ENCODE results near the gene PSMD10. TPM values are rescaled to one million over a fixed set of nuclear protein-coding genes. Genes with fewer than 3 reads are reported as not detected.

Gene PSMD10
- total RNA-seq, 1 donor from 2014 or later, result 20.3 TPM

- no peak overlapping the region for H3K27ac ChIP-seq (replicated peaks)
- TF ChIP-seq, protein P1, sequence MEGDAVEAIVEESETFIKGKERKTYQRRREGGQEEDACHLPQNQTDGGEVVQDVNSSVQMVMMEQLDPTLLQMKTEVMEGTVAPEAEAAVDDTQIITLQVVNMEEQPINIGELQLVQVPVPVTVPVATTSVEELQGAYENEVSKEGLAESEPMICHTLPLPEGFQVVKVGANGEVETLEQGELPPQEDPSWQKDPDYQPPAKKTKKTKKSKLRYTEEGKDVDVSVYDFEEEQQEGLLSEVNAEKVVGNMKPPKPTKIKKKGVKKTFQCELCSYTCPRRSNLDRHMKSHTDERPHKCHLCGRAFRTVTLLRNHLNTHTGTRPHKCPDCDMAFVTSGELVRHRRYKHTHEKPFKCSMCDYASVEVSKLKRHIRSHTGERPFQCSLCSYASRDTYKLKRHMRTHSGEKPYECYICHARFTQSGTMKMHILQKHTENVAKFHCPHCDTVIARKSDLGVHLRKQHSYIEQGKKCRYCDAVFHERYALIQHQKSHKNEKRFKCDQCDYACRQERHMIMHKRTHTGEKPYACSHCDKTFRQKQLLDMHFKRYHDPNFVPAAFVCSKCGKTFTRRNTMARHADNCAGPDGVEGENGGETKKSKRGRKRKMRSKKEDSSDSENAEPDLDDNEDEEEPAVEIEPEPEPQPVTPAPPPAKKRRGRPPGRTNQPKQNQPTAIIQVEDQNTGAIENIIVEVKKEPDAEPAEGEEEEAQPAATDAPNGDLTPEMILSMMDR (IDR thresholded peaks at IDR 0.05; ENCODE audit: borderline replicate concordance), result no peak
- no peak overlapping the region for H3K4me3 ChIP-seq
- H3K27me3 ChIP-seq (ENCODE audit: low read depth), result no peaks in the 10 kb centered on the region
- H3K4me1 ChIP-seq, result no peaks in the 10 kb centered on the region
- no peaks in the 10 kb centered on the region for H3K9me3 ChIP-seq (replicated peaks)
- intact Hi-C loops (cut with micrococcal nuclease), result no loop called here
- DNase-seq, result no peak
- no peaks in the 10 kb centered on the region for H3K36me3 ChIP-seq
Observed at GRCh38 chrX:108059801-108060200, 31.5 kb downstream of the PSMD10 start.

DNA sequence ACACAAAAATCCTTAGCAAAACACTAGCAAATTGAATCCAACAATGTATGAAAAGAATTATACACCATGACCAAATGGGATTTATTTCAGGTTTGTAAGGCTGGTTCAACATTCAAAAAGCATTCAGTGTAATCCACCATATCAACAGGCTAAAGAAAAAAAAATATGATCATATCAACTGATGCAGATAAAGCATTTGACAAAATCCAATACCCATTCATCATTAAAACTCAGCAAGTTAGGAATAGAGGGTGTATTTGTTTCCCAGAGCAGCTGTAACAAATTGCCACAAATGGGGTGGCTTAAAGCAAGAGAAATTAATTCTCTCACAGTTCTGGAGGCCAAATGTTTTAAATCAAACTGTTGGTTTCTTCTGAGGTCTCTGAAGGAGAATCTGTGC is 35.8 kb downstream of the PSMD10 start:
- DNase-seq, result no peak
- no peaks in the 10 kb centered on the region for H3K27me3 ChIP-seq (ENCODE audit: low read depth)
- H3K4me1 ChIP-seq, result no peaks in the 10 kb centered on the region
- H3K27ac ChIP-seq (replicated peaks), result no peak overlapping the region
- no peaks in the 10 kb centered on the region for H3K36me3 ChIP-seq
- H3K4me3 ChIP-seq, result no peak overlapping the region
- intact Hi-C loops (cut with micrococcal nuclease), result no loop called here
- H3K9me3 ChIP-seq (replicated peaks), result no peaks in the 10 kb centered on the region
- TF ChIP-seq, protein P1 (IDR thresholded peaks at IDR 0.05; ENCODE audit: borderline replicate concordance), result no peak

DNA sequence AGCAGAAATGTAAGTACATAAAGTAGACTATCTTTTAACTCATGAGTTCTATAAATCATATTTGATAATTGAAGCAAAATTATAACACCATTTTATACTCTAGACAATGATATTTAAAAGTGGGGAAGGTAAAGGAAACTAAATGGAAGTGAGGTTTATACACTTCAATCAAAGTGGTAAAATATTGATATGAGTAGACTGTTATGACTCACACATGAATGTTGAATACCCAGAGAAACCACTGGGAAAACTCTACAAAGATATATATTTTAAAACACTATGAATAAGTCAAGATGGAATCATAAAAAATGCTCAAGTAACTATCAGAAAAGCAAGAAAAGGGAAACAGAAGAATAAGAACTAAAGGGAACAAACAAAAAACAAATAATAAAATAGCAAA is 38.1 kb downstream of the PSMD10 start:
- H3K9me3 ChIP-seq (replicated peaks), result no peaks in the 10 kb centered on the region
- intact Hi-C loops (cut with micrococcal nuclease), result no loop called here
- H3K36me3 ChIP-seq, result no peaks in the 10 kb centered on the region
- H3K27me3 ChIP-seq (ENCODE audit: low read depth), result no peaks in the 10 kb centered on the region
- no peak for DNase-seq
- TF ChIP-seq, protein P1 (IDR thresholded peaks at IDR 0.05; ENCODE audit: borderline replicate concordance), result no peak
- no peaks in the 10 kb centered on the region for H3K4me1 ChIP-seq
- H3K4me3 ChIP-seq, result no peak overlapping the region
- H3K27ac ChIP-seq (replicated peaks), result no peak overlapping the region

DNA sequence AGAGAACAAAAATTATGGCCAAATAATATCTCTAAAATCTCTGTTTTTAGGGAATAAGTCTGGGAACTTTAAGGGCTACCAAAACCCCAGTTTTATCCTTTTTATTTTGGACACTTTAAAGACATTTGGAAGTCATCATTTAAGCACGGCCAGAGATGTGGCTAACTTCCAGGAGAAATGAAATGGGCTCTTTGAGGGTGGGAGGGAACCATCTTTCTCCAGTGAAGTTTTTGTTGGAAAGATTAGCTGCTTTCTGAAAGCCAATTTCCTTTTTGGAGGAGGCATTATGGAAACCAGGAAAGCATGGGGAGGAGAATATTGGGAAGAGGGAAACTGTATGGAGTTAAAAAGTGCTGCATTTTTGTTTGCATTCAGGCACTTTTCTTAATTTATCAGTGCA is 41.7 kb downstream of the PSMD10 start:
- intact Hi-C loops (cut with micrococcal nuclease), result no loop called here
- TF ChIP-seq, protein P1 (IDR thresholded peaks at IDR 0.05; ENCODE audit: borderline replicate concordance), result no peak
- DNase-seq, result no peak
- H3K4me1 ChIP-seq, result no peaks in the 10 kb centered on the region
- H3K27me3 ChIP-seq (ENCODE audit: low read depth), result no peaks in the 10 kb centered on the region
- H3K36me3 ChIP-seq, result no peaks in the 10 kb centered on the region
- H3K9me3 ChIP-seq (replicated peaks), result no peaks in the 10 kb centered on the region
- H3K27ac ChIP-seq (replicated peaks), result no peak overlapping the region
- H3K4me3 ChIP-seq, result no peak overlapping the region

DNA sequence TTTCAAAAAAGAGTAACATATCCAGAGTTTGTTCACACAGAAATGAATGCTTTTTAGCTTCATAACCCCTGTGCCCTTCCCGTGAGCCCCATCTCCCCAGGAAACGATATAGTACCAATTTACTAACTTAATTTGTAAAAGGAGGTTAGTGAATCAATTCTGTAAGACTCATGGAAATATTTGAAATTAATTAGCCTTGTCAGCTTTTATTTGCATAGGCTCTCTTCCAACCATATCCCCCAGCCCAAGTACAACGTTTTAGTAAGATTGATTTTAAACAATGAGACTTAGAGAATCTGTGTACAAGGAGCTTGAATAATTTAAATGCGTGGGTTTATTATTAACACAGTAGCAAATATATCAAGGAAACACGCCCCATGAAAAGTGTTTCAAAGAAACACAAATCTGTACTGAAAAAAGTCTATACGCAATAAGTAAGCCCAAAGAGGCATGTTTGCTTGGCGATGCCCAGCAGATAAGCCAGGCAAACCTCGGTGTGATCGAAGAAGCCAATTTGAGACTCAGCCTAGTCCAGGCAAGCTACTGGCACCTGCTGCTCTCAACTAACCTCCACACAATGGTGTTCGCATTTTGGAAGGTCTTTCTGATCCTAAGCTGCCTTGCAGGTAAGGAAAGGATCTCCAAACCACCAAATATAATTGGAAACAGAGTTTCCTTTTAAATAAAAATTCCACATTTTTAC is 46.6 kb downstream of the PSMD10 start, which contains the start of gene VSIG1:
VSIG1 (plus strand) TSS at position 512 of the 703 bp plus-strand sequence; CDS start at position 578, 66 bp downstream.
- intact Hi-C loops (cut with micrococcal nuclease), result no loop called here
- Histone ChIP-seq H3K27me3 (ENCODE audit: low read depth) (no peaks in the 10 kb centered on the region), H3K4me1 (no peaks in the 10 kb centered on the region), H3K27ac (replicated peaks) (no peak within 1 kb of the TSS), H3K36me3 (no peaks in the 10 kb centered on the region), H3K4me3 (no peak within 1 kb of the TSS), H3K9me3 (replicated peaks) (no peaks in the 10 kb centered on the region)
- TF ChIP-seq, protein P1 (IDR thresholded peaks at IDR 0.05; ENCODE audit: borderline replicate concordance), result no peak
- no peak for DNase-seq
